Measurements from ENCODE around the gene WDFY1. TPM values are rescaled to one million over a fixed set of nuclear protein-coding genes. Genes with fewer than 3 reads are reported as not detected.

WDFY1 gene
- total RNA-seq, 1 donor from 2014 or later: 39.1 TPM

Other genes starting within 250 kb of the WDFY1 start
- 0.11 and 0.16 TPM in 2 replicates for gene AP1S3, start 107.8 kb downstream of the WDFY1 start, total RNA-seq
- gene MRPL44, start 12.1 kb upstream of the WDFY1 start, total RNA-seq: 48.1 and 50.7 TPM in 2 replicates
- gene SERPINE2, start 94.0 kb upstream of the WDFY1 start, total RNA-seq: 23.6 and 26.9 TPM in 2 replicates